Left lung (tissue), 10 donors: ENCODE measurements around the gene C11orf98. TPM values are rescaled to one million over a fixed set of nuclear protein-coding genes. Genes with fewer than 3 reads are reported as not detected.
A peak's percentile ranks its signal among the peaks of the same experiment; 100 is the strongest.

Source experiments
- ATAC-seq: fragments of 200-7000 bp; cut with Tn5 transposase; one replicate; pipeline ENCODE4 v1.9.1; 2020; ENCODE audit warnings: moderate library complexity
- DNase-seq, 4 donors: peaks; one replicate each; pipeline ENCODE4 v3.0.0-alpha.2; 2013 to 2020
- H3K27ac ChIP-seq, 2 donors: fragments of 200-600 bp; sonication (generic) in 1 of 2; one replicate each; pipeline versions ENCODE4 v1.5.0 to v1.8.0; 2020 to 2021
- H3K27me3 ChIP-seq, 2 donors: fragments of 200-600 bp; sonication (generic) in 1 of 2; one replicate each; pipeline versions ENCODE4 v1.5.0 to v1.8.0; 2020 to 2021
- H3K36me3 ChIP-seq, 2 donors: fragments of 200-600 bp; sonication (generic) in 1 of 2; one replicate each; pipeline versions ENCODE4 v1.5.0 to v1.8.0; 2020 to 2021
- H3K4me1 ChIP-seq, 2 donors: fragments of 200-600 bp; one replicate each; pipeline ENCODE4 v1.8.0; 2021
- H3K4me3 ChIP-seq, 2 donors: fragments of 200-600 bp; sonication (generic) in 1 of 2; one replicate each; pipeline versions ENCODE4 v1.5.0 to v1.8.0; 2020 to 2021; ENCODE audit warnings: mild to moderate bottlenecking in 1 of 2
- H3K9me3 ChIP-seq, 2 donors: fragments of 200-600 bp; sonication (generic) in 1 of 2; one replicate each; pipeline versions ENCODE4 v1.5.0 to v1.8.0; 2020 to 2021
- CTCF ChIP-seq, 2 donors: fragments of 200-600 bp; sonication (generic) in 1 of 2; IDR thresholded peaks; one replicate each; pipeline versions ENCODE4 v1.5.0 to v1.8.0; 2021; ENCODE audit warnings: antibody characterized with exemption in 2 of 2
- intact Hi-C, 2 donors: fragments of 100-400 bp; cut with DNase I; formaldehyde crosslinking; loops; one replicate each; pipeline versions ENCODE4 v1.11.2 to v1.14.2; 2022
- polyA plus RNA-seq, 6 donors: library from polyadenylated mRNA; unstranded; fragments of 120-200 nt; gene quantifications; one replicate each; pipeline ENCODE4 v1.2.1, GENCODE V29; 2013; ENCODE audit not compliant: insufficient read length in 6 of 6
- total RNA-seq, 2 donors: library from RNA; stranded (reverse); fragmentation: NEBNext Ultra II Directional; extraction: Animal tissue kit (Norgen Biotek cat#: 25700); gene quantifications; one replicate each; pipeline ENCODE4 v1.2.1, GENCODE V29; 2021
- donor health status: DM: no; HTN: yes; CAD: no.
- donor health status: DM: no; HTN: no; CAD: no.

The C11orf98 gene
- total and polyA plus RNA-seq, 8 donors: 42.6 to 65.5 (median 51.1) TPM

- TF ChIP-seq CTCF (IDR thresholded peaks at IDR 0.05): no peak
- Histone ChIP-seq H3K27ac (peak overlapping the region; percentile 89 to 94), H3K27me3 (no peaks in the 10 kb centered on the region), H3K4me1 (peaks cover 24 to 69% of the 10 kb centered on the region in 2 donors), H3K36me3 (peaks cover 0 to 34% of the 10 kb centered on the region in 2 donors), H3K9me3 (no peaks in the 10 kb centered on the region), H3K4me3 (peak overlapping the region; percentile 86 to 90)
- DNase-seq (no peak), ATAC-seq (no peak)
- intact Hi-C loops: no loop called here
Measured at GRCh38 chr11:62666259-62666926, 1.4 kb upstream of the C11orf98 start.

GRCh38 chr11:62665599-62666258 lies 719 bp upstream of the C11orf98 start:
- peaks cover 0 to 40% of the 10 kb centered on the region in 2 donors for H3K36me3 ChIP-seq
- peak overlapping the region; percentile 86 to 90 for H3K4me3 ChIP-seq
- ATAC-seq: peak; percentile 53
- H3K9me3 ChIP-seq: no peaks in the 10 kb centered on the region
- H3K27ac ChIP-seq: peak overlapping the region; percentile 89 to 94
- H3K27me3 ChIP-seq: no peaks in the 10 kb centered on the region
- H3K4me1 ChIP-seq: peaks cover 20 to 64% of the 10 kb centered on the region in 2 donors
- intact Hi-C loops: no loop called here
- DNase-seq: peak in 2 of 4 donors; percentile 53 to 83
- TF ChIP-seq CTCF (IDR thresholded peaks at IDR 0.05): no peak

- no peak for TF ChIP-seq CTCF (IDR thresholded peaks at IDR 0.05)
- no peaks in the 10 kb centered on the region for H3K27me3 ChIP-seq
- DNase-seq (peak in 3 of 4 donors; percentile 28 to 60 (median 56)), ATAC-seq (peak; percentile 59)
- peaks cover 0 to 42% of the 10 kb centered on the region in 2 donors for H3K36me3 ChIP-seq
- H3K27ac ChIP-seq: peak overlapping the region; percentile 89 to 94
- no peaks in the 10 kb centered on the region for H3K9me3 ChIP-seq
- peak overlapping the region; percentile 86 to 90 for H3K4me3 ChIP-seq
- H3K4me1 ChIP-seq: peaks cover 14 to 52% of the 10 kb centered on the region in 2 donors
- intact Hi-C loops: no loop called here
Measured at GRCh38 chr11:62664405-62665074, 470 bp downstream of the C11orf98 start.

- H3K36me3 ChIP-seq: peaks cover 0 to 13% of the 10 kb centered on the region in 2 donors
- peaks cover 2 to 8% of the 10 kb centered on the region in 2 donors for H3K4me1 ChIP-seq
- no peak for TF ChIP-seq CTCF (IDR thresholded peaks at IDR 0.05)
- no peaks in the 10 kb centered on the region for H3K27me3 ChIP-seq
- no peaks in the 10 kb centered on the region for H3K9me3 ChIP-seq
- no peak overlapping the region for H3K27ac ChIP-seq
- DNase-seq (peak in 1 of 4 donors; percentile 23), ATAC-seq (no peak)
- no peak overlapping the region for H3K4me3 ChIP-seq
- intact Hi-C loops: no loop called here
Measured at GRCh38 chr11:62656796-62657429, 8.1 kb downstream of the C11orf98 start.
